Activated T-helper 2 cell treated with anti-CD3 and anti-CD28 coated beads, Interferon-gamma antibody, Interleukin-2, Interleukin-4, amounts not matched to agents 10 μg/mL and 5 μg/mL and 100 μg/mL, durations not matched to agents 14 hours and 24 hours and 36 hours (primary cell): Measurements from ENCODE around the gene CTSV. TPM values are rescaled to one million over a fixed set of nuclear protein-coding genes. Genes with fewer than 3 reads are reported as not detected.

Experiments
- total RNA-seq: library from RNA; stranded (reverse); gene quantifications from 2 replicates; pipeline ENCODE4 v1.2.3, GENCODE V29; 2022

CTSV gene
- total RNA-seq, 1 donor from 2014 or later: 0.48 TPM

Other genes starting within 250 kb of the CTSV start
- gene ZNF782, start 184.6 kb downstream of the CTSV start, total RNA-seq: 4.5 and 4.7 TPM in 2 replicates
- not detected in 2 replicates for gene NUTM2G, start 110.3 kb downstream of the CTSV start, total RNA-seq